Thymus (tissue), 11 donors: ENCODE data around the gene HTATIP2. TPM values are rescaled to one million over a fixed set of nuclear protein-coding genes. Genes with fewer than 3 reads are reported as not detected.

Experiments
- DNase-seq, 9 donors: peaks; one replicate each; pipeline ENCODE4 v3.0.0-alpha.2; 2013; ENCODE audit warnings: low spot score in 9 of 9, low read depth in 6 of 9, missing footprints in 1 of 9
- H3K27ac ChIP-seq, 2 donors: one replicate each; pipeline ENCODE4 v1.5.1; 2013; ENCODE audit warnings: control low read depth in 1 of 2, low read depth in 1 of 2, low read length in 1 of 2, mild to moderate bottlenecking in 1 of 2, moderate library complexity in 1 of 2
- H3K27me3 ChIP-seq, 2 donors: one replicate each; pipeline ENCODE4 v1.5.1; 2013; ENCODE audit warnings: low read length in 1 of 2; ENCODE audit not compliant: control insufficient read depth in 2 of 2, insufficient read depth in 1 of 2
- H3K36me3 ChIP-seq, 2 donors: one replicate each; pipeline ENCODE4 v1.5.1; 2013; ENCODE audit warnings: low read length in 1 of 2, mild to moderate bottlenecking in 1 of 2, moderate library complexity in 1 of 2; ENCODE audit not compliant: control insufficient read depth in 2 of 2, insufficient read depth in 2 of 2
- H3K4me1 ChIP-seq, 2 donors: one replicate each; pipeline ENCODE4 v1.5.1; 2013; ENCODE audit warnings: low read length in 2 of 2; ENCODE audit not compliant: control insufficient read depth in 2 of 2, insufficient read depth in 2 of 2
- H3K4me3 ChIP-seq, 2 donors: one replicate each; pipeline ENCODE4 v1.5.1; 2013; ENCODE audit warnings: low read length in 2 of 2, control low read depth in 1 of 2, mild to moderate bottlenecking in 1 of 2
- H3K9me3 ChIP-seq, 2 donors: one replicate each; pipeline ENCODE4 v1.5.1; 2013; ENCODE audit warnings: low read length in 1 of 2, mild to moderate bottlenecking in 1 of 2; ENCODE audit not compliant: control insufficient read depth in 2 of 2, insufficient read depth in 1 of 2
- WGBS: extraction: QIAGEN DNeasy Blood & Tissue Kit; methylation state at CpG from one replicate; pipeline ENCODE4 v1.1.7; 2013; 5-methylcytosine and 5-hydroxymethylcytosine counted together
- polyA plus RNA-seq: library from polyadenylated mRNA; stranded (reverse); fragments of 200-250 nt; gene quantifications from one replicate; pipeline ENCODE4 v1.2.3, GENCODE V29; 2013
- total RNA-seq: library from RNA; stranded (reverse); fragments of 120-200 nt; gene quantifications from one replicate; pipeline ENCODE4 v1.2.4, GENCODE V29; 2013
- donor health status: healthy.

The HTATIP2 gene
- total and polyA plus RNA-seq, 2 donors: 18.5 to 44.9 TPM

DNA sequence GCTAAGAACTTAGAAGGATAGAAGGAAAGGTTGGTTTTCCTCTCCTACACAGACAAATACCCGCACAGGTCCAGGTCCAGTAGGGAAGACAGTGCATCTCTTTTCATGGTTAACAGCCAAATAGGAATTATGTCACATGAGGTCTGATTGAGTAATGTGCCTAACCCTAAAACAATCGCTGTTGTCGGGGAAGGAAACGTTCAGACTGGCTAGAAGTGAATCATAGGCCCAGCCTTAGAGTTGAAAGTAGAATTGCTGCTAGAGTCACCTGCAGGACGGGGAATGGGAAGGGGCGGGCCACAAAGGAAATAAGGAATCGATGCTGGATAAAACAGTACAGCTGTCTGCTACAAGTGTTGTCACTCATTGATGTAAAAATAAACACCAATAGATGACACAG, 12.4 kb upstream of the HTATIP2 start:
- DNase-seq: no peak
- H3K27ac ChIP-seq: no peak overlapping the region
- H3K9me3 ChIP-seq: no peaks in the 10 kb centered on the region
- H3K27me3 ChIP-seq: peaks cover 0 to 2% of the 10 kb centered on the region in 2 donors
- no peaks in the 10 kb centered on the region for H3K36me3 ChIP-seq
- H3K4me3 ChIP-seq: no peak overlapping the region
- no peaks in the 10 kb centered on the region for H3K4me1 ChIP-seq
- WGBS: 86% methylated on average over 7 of the region's 7 CpGs

DNA sequence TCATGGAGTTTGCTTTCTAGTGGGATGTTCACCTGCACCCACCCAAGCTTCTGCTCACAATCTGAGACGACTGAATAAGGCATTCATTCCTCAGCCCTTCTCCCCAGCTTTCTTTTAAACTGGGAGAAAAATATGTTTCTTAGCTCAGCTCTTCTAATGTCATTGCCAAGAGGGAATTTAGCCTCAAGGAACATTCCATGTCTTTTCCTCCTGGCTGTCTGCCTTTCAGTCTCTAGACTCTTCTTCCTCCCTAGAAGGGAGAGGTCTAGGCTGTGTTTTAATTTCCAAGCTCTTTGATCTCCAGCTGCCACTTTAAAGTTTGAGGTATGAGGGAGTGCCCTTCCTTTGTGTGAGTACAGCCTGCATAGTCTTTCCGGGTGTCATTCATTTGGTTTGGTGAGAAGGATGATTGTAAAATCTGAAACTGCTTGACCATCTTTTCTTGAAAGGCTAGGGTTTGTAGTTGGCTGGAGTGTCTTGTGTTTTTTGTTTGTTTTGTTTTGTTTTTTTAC, 11.7 kb upstream of the HTATIP2 start:
- Histone ChIP-seq H3K4me3 (no peak overlapping the region), H3K27ac (no peak overlapping the region), H3K4me1 (no peaks in the 10 kb centered on the region), H3K9me3 (no peaks in the 10 kb centered on the region), H3K36me3 (no peaks in the 10 kb centered on the region), H3K27me3 (peaks cover 0 to 2% of the 10 kb centered on the region in 2 donors)
- 79% methylated on average over 2 of the region's 2 CpGs for WGBS
- peak in 1 of 9 donors; percentile 30 for DNase-seq

DNA sequence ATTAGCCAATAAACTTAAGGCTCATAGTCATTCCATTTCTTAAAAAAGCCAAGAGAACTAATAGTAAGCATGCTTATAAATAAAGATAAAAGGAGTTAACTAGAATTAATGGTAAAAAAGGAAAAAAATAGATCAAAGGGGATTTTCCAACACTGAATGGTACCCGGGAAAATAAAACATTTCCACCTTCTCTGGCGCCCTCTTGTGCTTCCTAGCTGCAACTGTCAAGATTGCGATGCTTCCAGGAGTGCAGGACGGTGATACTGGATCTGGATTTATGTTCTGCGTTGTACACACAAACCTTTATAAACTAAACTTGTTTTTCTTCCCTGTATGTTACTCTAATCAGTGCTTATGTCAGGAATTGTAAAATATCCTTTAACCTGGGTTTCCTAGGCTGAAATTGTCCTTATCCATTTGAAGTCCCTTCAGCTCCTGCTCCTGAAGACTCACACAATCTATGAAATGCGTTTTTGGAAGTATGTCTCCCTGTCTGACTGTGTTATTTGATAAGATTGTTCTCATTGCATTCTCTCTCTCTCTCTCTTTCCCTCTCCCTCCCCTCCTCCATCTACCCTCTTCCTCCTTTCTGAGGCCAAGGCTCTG, 9.6 kb upstream of the HTATIP2 start:
- whole genome bisulfite sequencing: 11% methylated on average over 6 of the region's 6 CpGs
- Histone ChIP-seq H3K36me3 (no peaks in the 10 kb centered on the region), H3K4me3 (no peak overlapping the region), H3K9me3 (no peaks in the 10 kb centered on the region), H3K4me1 (no peaks in the 10 kb centered on the region), H3K27ac (no peak overlapping the region), H3K27me3 (no peaks in the 10 kb centered on the region)
- DNase-seq: peak in 3 of 9 donors; percentile 29 to 60 (median 42)

DNA sequence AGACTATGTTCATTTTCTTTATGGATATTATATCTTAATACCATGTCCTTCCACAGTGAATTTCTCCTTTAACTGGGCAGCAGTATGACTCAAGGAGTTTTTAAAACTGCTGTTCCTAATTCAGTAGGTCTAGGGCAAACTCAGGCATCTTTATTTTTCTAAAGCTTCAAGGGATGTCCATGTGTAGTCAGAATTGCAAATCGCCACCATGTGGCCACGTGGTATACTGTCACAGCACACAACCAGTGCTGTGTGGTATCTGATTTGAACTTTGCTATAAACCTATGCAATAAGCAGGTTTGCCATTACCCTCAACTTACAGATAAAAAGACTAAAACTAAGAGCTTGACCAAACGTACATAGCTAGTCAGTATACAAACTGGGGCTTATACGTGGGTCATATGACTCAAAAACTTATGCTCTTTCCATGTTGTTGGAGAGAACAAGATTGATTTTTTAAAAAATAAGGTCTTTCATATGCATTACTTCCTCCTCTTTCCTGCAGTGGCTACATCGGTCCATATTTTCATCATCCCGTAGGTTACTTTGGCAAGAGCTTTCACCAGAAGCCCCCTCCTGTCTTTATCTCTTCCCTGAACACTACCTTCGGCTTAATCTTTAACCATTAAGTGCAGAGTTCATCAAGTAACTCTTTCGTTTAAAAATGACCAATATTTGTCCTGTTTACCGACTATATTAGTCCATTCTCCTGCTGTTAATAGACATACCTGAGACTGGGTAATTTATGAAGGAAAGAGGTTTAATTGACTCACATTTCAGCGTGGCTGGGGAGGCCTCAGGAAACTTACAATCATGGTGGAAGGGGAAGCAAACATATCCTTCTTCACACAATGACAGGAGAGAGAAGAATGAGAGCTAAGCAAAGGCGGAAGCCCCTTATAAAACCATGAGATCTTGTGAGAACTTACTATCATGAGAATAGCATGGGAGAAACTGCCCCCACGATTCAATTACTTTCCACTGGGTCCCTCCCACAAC, 8.0 kb upstream of the HTATIP2 start:
- Histone ChIP-seq H3K4me1 (peaks cover 0 to under 1% of the 10 kb centered on the region in 2 donors), H3K27me3 (no peaks in the 10 kb centered on the region), H3K9me3 (no peaks in the 10 kb centered on the region), H3K4me3 (no peak overlapping the region), H3K36me3 (no peaks in the 10 kb centered on the region), H3K27ac (no peak overlapping the region)
- WGBS: 54% methylated on average over 12 of the region's 12 CpGs
- DNase-seq: peak in 7 of 9 donors; percentile 31 to 72 (median 52)

DNA sequence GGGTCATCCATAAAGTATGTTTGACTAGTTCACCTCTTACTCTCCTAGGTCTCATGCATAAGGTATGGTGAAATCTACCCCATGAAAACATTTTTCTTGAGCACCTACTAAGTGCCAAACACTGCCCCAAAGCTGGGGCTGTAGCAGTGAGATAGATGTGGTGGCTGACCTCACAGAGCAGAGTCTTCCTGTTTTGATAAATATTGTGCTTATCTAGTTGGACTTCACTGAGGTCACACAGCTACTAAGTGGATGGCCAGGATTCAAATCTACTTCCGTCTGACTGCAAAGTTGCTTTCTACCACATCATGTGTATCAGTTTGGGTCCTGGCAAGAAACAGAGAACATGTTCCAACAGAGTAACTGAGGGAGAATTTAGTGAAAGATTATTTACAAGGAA, 6.4 kb upstream of the HTATIP2 start:
- H3K27ac ChIP-seq: no peak overlapping the region
- H3K27me3 ChIP-seq: no peaks in the 10 kb centered on the region
- no peaks in the 10 kb centered on the region for H3K36me3 ChIP-seq
- no peaks in the 10 kb centered on the region for H3K9me3 ChIP-seq
- peaks cover 0 to 4% of the 10 kb centered on the region in 2 donors for H3K4me1 ChIP-seq
- WGBS: 84% methylated on average over 1 of the region's 1 CpG
- DNase-seq: no peak
- H3K4me3 ChIP-seq: no peak overlapping the region

DNA sequence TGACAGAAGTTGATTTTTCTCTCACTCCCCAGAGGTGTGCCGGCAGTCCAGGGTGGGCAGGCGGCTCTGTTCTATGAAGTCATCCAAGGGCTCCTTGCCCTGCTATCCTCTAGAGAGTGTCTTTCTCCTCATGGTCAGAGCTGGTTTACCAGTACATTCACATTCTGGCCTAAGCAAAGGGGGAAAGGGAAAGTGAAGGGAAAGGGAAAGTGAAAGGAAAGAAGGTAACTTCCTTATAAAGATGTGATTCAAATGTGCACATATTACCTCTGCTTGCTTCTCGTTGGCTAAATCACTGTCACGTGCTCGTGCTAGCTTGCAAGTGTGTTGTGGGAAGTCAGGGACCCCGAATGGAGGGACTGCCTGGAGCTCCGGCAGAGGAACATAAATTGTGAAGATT, 2.9 kb upstream of the HTATIP2 start:
- Histone ChIP-seq H3K27me3 (peaks cover 0 to 7% of the 10 kb centered on the region in 2 donors), H3K4me1 (peaks cover 9 to 18% of the 10 kb centered on the region in 2 donors), H3K9me3 (no peaks in the 10 kb centered on the region), H3K36me3 (no peaks in the 10 kb centered on the region), H3K27ac (no peak overlapping the region), H3K4me3 (no peak overlapping the region)
- WGBS: 63% methylated on average over 7 of the region's 7 CpGs
- DNase-seq: peak in 1 of 9 donors; percentile 52

DNA sequence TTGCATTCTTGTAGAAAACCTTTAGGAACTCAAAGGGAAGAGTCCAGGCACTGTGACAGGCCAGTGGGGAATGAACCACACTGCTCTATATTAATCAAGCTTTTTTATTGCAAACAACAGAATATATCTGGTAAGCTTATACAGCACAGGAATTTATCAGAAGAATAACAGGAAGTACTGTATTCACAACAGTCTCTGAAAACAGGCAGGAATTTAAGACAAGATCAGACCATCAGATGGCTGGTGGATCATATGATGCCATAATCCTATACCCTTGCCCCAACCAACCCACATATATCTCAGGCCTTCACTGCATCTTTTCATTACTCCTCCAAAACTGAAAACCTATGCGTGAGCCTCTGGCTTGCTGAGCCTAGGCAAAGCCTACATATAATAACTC, 1.0 kb upstream of the HTATIP2 start:
- Histone ChIP-seq H3K4me1 (peaks cover 9 to 18% of the 10 kb centered on the region in 2 donors), H3K36me3 (no peaks in the 10 kb centered on the region), H3K27me3 (peaks cover 0 to 7% of the 10 kb centered on the region in 2 donors), H3K4me3 (no peak overlapping the region), H3K9me3 (no peaks in the 10 kb centered on the region), H3K27ac (no peak overlapping the region)
- no peak for DNase-seq
- 0% methylated on average over 1 of the region's 1 CpG for WGBS

DNA sequence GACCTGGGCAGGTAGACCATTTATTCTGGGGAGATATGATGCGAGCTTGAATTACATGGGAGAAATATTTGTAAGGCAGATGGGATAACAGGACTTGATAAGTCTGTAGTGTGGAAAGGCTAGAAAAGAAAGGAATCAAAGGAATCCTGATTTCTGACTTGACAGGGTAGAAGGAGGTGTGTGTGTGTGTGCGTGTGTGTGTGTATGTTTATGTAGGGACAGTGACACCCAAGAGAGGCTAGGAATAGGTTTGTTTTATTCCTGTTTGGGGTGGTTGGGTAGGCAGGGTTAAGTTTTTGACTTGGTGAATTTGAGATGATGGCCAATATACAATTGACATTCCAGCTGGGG, 390 bp upstream of the HTATIP2 start:
- H3K4me3 ChIP-seq: peak overlapping the region; percentile 68 to 72
- no peaks in the 10 kb centered on the region for H3K9me3 ChIP-seq
- DNase-seq: no peak
- WGBS: 62% methylated on average over 2 of the region's 2 CpGs
- no peaks in the 10 kb centered on the region for H3K36me3 ChIP-seq
- H3K4me1 ChIP-seq: peaks cover 9 to 18% of the 10 kb centered on the region in 2 donors
- peaks cover 0 to 7% of the 10 kb centered on the region in 2 donors for H3K27me3 ChIP-seq
- H3K27ac ChIP-seq: no peak overlapping the region

DNA sequence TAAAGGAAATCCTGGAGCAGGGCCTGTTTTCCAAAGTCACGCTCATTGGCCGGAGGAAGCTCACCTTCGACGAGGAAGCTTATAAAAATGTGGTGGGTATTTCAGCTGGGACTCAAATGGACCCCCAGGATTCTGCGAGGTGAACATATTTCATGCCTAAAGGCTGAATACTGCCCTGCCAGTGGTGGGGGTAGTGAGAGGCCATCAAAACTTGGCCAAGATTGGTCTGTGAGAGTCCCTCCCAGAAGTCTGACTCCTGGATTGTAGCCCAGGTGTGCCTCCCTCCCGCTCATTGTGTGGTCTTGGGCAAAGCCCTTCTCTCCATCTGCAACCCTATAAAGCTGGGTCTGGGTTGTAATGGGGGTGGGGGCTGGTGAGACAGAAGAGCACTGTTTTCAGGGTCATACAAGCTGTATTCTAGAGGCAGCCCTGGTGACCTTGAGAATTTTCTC, 853 bp downstream of the HTATIP2 start:
- WGBS: 43% methylated on average over 6 of the region's 6 CpGs
- Histone ChIP-seq H3K4me3 (peak overlapping the region; percentile 68 to 72), H3K27ac (no peak overlapping the region), H3K9me3 (no peaks in the 10 kb centered on the region), H3K27me3 (peaks cover 0 to 7% of the 10 kb centered on the region in 2 donors), H3K4me1 (peaks cover 9 to 18% of the 10 kb centered on the region in 2 donors), H3K36me3 (no peaks in the 10 kb centered on the region)
- DNase-seq: no peak
